ENCODE measurements around the gene IFITM2. TPM values are rescaled to one million over a fixed set of nuclear protein-coding genes. Genes with fewer than 3 reads are reported as not detected.
A peak's percentile ranks its signal among the peaks of the same experiment; 100 is the strongest.
"Not testable (repeated sequence)": the region's sequence is repeated elsewhere in the genome, so short reads cannot be mapped to it uniquely, and the experiment has no call there.

IFITM2 gene
- total RNA-seq, 4 donors from 2014 or later: 25.6 to 84.1 (median 45.1) TPM

DNA sequence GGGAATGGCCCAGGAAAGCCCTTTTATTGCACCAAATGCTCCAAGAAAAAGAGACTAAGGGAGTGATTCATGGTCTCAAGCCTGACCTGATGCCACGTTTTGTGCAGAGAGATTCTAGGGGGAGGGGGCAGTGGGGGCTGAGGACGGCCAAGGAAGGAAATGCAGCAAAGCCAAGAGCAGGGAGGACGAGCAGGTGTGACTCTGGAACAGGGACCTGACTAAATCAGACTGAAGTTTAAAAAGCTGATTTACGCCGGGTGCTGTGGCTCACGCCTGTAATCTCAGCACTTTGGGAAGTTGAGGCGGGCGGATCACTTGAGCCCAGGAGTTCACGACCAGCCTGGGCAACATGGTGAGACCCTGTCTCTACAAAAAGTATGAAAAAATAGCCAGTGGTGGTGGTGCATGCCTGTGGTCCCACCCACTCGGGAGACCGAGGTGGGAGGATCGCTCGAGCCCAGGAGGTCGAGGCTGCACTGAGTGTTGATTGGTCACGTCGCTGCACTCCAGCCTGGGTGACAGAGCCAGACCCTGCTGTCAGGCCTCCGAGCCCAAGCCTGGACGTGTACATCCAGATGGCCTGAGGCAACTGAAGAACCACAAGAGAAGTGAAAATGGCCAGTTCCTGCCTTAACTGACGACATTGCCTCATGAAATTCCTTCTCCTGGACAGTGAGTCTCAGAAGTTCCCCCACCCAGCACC, 23.9 kb downstream of the IFITM2 start:
- H3K4me3 ChIP-seq: no peak overlapping the region
- DNase-seq (ENCODE audit: low spot score in 2 of 2): peak in 1 of 2 donors; percentile 54
- 80% methylated on average over 19 of the region's 19 CpGs for WGBS
- peaks cover 32% of the 10 kb centered on the region for H3K4me1 ChIP-seq
- H3K27ac ChIP-seq: no peak overlapping the region
- H3K27me3 ChIP-seq: no peaks in the 10 kb centered on the region
- TF ChIP-seq, protein P1, sequence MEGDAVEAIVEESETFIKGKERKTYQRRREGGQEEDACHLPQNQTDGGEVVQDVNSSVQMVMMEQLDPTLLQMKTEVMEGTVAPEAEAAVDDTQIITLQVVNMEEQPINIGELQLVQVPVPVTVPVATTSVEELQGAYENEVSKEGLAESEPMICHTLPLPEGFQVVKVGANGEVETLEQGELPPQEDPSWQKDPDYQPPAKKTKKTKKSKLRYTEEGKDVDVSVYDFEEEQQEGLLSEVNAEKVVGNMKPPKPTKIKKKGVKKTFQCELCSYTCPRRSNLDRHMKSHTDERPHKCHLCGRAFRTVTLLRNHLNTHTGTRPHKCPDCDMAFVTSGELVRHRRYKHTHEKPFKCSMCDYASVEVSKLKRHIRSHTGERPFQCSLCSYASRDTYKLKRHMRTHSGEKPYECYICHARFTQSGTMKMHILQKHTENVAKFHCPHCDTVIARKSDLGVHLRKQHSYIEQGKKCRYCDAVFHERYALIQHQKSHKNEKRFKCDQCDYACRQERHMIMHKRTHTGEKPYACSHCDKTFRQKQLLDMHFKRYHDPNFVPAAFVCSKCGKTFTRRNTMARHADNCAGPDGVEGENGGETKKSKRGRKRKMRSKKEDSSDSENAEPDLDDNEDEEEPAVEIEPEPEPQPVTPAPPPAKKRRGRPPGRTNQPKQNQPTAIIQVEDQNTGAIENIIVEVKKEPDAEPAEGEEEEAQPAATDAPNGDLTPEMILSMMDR (IDR thresholded peaks at IDR 0.05): no peak
- no peaks in the 10 kb centered on the region for H3K36me3 ChIP-seq
- H3K9me3 ChIP-seq: no peaks in the 10 kb centered on the region

DNA sequence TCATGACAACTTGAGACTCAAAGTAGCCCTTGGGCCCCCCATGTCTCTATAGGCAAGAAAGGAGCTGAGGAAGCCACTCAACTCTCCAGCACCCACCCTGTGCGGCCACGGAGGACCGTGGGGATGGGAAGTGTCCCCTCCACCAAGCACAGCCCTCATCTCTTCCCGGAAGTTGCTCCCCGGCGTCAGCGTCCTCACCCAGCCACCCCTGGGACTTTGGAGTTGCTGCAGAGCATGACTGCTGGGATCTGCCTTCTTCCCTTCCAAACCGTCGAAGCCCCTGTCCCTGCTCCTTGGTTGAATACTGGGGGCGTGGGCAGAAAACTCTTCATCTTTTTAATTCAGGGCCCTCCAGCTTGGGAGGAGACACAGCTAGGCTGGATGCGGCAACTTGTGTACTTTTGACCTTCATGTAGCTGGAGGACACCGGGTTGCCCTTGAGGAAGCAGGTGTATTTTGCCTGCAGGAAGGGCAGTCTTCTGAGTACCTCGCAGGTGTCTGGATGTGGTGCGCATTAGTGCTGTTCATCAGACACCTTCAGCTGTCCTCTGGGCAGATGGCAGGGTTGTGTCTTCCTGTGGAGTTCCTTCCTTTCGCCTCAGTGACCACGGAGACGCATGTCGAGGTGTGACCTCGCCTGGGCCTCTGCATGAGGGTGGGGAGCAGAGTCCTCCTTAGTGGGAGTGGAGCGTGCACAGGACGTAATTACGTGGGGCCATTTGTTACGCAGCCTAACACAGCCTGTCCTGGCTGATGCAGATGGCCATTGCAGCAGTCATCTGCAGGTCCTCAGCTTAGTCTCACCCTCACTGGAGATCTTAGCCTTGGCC, 25.2 kb downstream of the IFITM2 start:
- no peaks in the 10 kb centered on the region for H3K27me3 ChIP-seq
- DNase-seq (ENCODE audit: low spot score in 2 of 2): no peak
- H3K4me3 ChIP-seq: no peak overlapping the region
- TF ChIP-seq POLR2AphosphoS5 (IDR thresholded peaks at IDR 0.05) (no peak), EP300 (IDR thresholded peaks at IDR 0.05) (no peak), POLR2A (IDR thresholded peaks at IDR 0.05) (no peak)
- TF ChIP-seq, protein P1 (IDR thresholded peaks at IDR 0.05): no peak
- 92% methylated on average over 19 of the region's 23 CpGs for WGBS
- H3K36me3 ChIP-seq: no peaks in the 10 kb centered on the region
- H3K4me1 ChIP-seq: peaks cover 20% of the 10 kb centered on the region
- H3K9me3 ChIP-seq: no peaks in the 10 kb centered on the region
- no peak overlapping the region for H3K27ac ChIP-seq

DNA sequence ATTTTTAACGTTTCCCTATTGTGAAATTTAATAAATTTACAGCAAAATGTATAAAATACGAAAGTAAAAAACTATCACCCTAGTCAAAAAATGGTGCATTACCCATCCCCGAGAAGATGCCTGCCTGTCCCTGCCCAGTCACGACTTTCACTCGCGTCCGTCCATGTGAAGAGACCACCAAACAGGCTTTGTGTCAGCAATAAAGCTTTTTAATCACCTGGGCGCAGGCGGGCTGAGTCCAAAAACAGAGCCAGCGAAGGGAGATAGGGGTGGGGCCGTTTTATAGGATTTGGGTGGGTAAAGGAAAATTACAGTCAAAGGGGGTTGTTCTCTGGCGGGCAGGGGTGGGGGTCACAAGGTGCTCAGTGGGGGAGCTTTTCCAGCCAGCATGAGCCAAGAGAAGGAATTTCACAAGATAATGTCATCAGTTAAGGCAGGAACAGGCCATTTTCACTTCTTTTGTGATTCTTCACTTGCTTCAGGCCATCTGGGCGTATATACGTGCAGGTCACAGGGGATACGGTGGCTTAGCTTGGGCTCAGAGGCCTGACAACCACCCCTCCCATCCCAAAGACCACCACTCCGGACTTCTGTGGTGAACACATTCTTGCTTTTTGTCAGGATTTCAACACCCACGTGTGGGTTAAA, 26.1 kb downstream of the IFITM2 start:
- H3K4me3 ChIP-seq; H3K9me3 ChIP-seq; DNase-seq (ENCODE audit: low spot score in 2 of 2); H3K27me3 ChIP-seq; H3K36me3 ChIP-seq; H3K27ac ChIP-seq: not testable (repeated sequence)
- WGBS: 85% methylated on average over 17 of the region's 17 CpGs
- H3K4me1 ChIP-seq: peaks cover 16% of the 10 kb centered on the region

DNA sequence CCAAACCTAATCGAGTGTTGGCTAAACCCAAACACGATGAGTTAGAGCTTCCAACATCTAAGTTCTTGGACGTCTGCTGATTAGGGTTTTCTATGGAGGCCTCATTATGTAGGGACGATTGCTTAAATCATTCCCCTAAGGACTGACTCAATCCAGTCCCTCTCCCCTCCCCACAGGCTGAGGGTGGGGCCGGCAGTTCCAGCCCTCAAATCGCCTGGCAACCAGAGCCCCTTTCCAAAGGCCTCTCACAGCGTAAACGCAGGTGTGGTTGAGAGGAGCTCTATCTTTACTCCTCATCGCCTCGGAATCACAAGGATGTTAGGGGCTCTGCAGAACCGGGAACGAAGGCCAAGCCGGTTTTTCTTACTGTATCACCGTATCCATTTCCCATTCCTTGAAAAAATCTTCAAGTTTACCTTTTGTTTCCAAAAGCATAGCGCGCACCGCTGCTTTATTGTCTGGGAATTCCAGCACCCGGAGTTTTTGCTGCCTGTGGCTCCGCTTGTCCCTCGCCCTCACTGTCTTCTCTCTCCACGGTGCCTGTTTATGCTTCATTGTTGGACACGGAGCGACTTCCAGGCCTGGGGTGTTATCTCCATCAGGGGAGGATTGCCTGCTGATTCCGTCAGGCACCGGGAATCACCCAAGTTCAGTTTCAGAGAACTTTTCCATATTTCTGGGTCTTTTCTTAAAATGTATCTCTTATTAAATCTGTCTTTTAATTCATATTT, 26.8 kb downstream of the IFITM2 start:
- H3K4me3 ChIP-seq: no peak overlapping the region
- no peaks in the 10 kb centered on the region for H3K27me3 ChIP-seq
- no peaks in the 10 kb centered on the region for H3K9me3 ChIP-seq
- no peak for DNase-seq (ENCODE audit: low spot score in 2 of 2)
- no peak for TF ChIP-seq POLR2A (IDR thresholded peaks at IDR 0.05)
- TF ChIP-seq, protein P1 (IDR thresholded peaks at IDR 0.05): no peak
- TF ChIP-seq EP300 (IDR thresholded peaks at IDR 0.05): no peak
- no peak for TF ChIP-seq POLR2AphosphoS5 (IDR thresholded peaks at IDR 0.05)
- H3K27ac ChIP-seq: no peak overlapping the region
- peaks cover 16% of the 10 kb centered on the region for H3K4me1 ChIP-seq
- H3K36me3 ChIP-seq: no peaks in the 10 kb centered on the region
- WGBS: 50% methylated on average over 25 of the region's 25 CpGs

DNA sequence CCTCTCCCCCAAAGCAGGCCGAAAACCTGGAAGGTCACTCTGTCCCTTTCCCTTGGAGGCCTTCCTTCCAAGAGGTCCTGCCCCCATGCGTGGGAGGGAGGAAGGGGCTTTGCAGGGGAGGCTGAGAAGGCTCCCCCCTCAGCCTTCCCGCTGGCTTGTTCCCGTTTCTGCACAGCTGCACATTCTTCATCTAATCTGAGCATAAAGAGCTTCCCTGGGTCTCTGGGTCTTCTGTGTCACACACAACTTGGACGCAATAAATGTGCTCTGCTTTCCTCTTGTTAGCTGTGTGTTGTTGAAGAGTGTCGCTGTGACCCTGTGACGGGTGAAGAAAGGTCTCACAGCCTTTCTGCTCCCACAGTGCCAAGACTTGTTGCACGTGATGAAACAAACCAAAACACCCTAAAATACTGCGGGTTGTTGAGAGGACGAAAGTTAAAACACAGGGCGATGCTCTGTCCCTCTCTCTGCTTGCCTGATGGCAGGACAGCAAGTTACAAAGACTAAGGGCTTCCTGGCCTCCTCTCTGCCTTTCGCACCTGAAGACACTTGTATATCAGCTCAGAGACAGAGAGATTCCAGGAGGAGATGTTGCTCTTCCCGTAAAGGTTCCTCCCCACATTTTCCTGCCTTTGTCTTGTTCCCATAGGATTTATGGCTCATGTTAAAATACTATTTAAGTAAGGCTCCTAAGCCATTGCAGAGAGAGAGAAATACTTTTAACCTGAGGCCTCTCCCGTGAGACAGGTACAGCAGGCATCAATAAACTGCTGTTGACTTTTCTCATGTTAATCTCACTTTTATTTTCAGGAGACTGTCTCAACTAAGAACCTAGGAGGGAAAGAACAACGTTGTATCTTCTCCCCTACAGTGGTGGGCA, 28.4 kb downstream of the IFITM2 start:
- no peak for DNase-seq (ENCODE audit: low spot score in 2 of 2)
- Histone ChIP-seq H3K27me3 (no peaks in the 10 kb centered on the region), H3K36me3 (no peaks in the 10 kb centered on the region), H3K27ac (peak overlapping the region; percentile 75), H3K4me3 (no peak overlapping the region), H3K9me3 (no peaks in the 10 kb centered on the region), H3K4me1 (peaks cover 16% of the 10 kb centered on the region)
- 70% methylated on average over 15 of the region's 15 CpGs for WGBS
- TF ChIP-seq EP300 (IDR thresholded peaks at IDR 0.05) (no peak), POLR2A (IDR thresholded peaks at IDR 0.05) (no peak), POLR2AphosphoS5 (IDR thresholded peaks at IDR 0.05) (no peak)
- TF ChIP-seq, protein P1 (IDR thresholded peaks at IDR 0.05): no peak
